KG1 (cell line): Measurements from ENCODE around the gene FRS3.
"Not testable (repeated sequence)": the region's sequence is repeated elsewhere in the genome, so short reads cannot be mapped to it uniquely, and the experiment has no call there.

Source experiments
- DNase-seq: peaks from one replicate; lab custom pipeline; 2025; lab: John Stamatoyannopoulos, UW

Gene FRS3

GRCh38 chr6:41768545-41769308 is 11.0 kb downstream of the FRS3 start:
- DNase-seq: no peak

GRCh38 chr6:41767112-41767833 is 12.4 kb downstream of the FRS3 start:
- DNase-seq: no peak

GRCh38 chr6:41766043-41766664 is 13.5 kb downstream of the FRS3 start:
- DNase-seq: not testable (repeated sequence)

- no peak for DNase-seq
These were observed 16.2 kb downstream of the FRS3 start for GRCh38 chr6:41763470-41763869.

- DNase-seq: no peak
These were observed 19.7 kb downstream of the FRS3 start for GRCh38 chr6:41759905-41760579.

- no peak for DNase-seq
These were observed 20.4 kb downstream of the FRS3 start for GRCh38 chr6:41759106-41759904.

- DNase-seq: no peak
These were observed 21.1 kb downstream of the FRS3 start for GRCh38 chr6:41758641-41759035.

- no peak for DNase-seq
These were observed 21.6 kb downstream of the FRS3 start for GRCh38 chr6:41757931-41758640.

- no peak for DNase-seq
These were observed 22.4 kb downstream of the FRS3 start for GRCh38 chr6:41757271-41757670.

GRCh38 chr6:41756354-41756753 is 23.3 kb downstream of the FRS3 start:
- DNase-seq: no peak

GRCh38 chr6:41755895-41756294 is 23.8 kb downstream of the FRS3 start:
- DNase-seq: no peak

GRCh38 chr6:41750374-41750773 is 29.3 kb downstream of the FRS3 start:
- DNase-seq: no peak

GRCh38 chr6:41748542-41748941 is 31.2 kb downstream of the FRS3 start:
- DNase-seq: no peak

- no peak for DNase-seq
These were observed 31.6 kb downstream of the FRS3 start for GRCh38 chr6:41748102-41748477.

GRCh38 chr6:41747256-41748101 is 32.2 kb downstream of the FRS3 start, which contains the start of gene PGC:
PGC (minus strand) TSS chr6:41747397; CDS start chr6:41747334, 63 bp downstream.
- DNase-seq: no peak

- no peak for DNase-seq
These were observed 33.6 kb downstream of the FRS3 start for GRCh38 chr6:41746107-41746506.

- no peak for DNase-seq
These were observed 35.4 kb downstream of the FRS3 start for GRCh38 chr6:41744236-41744787.

GRCh38 chr6:41743406-41744235 is 36.1 kb downstream of the FRS3 start:
- no peak for DNase-seq
